Activated T-cell treated with anti-CD3 and anti-CD28 coated beads for 48 hours (primary cell): ENCODE measurements around the gene CYP4F2.
"Not testable (repeated sequence)": the region's sequence is repeated elsewhere in the genome, so short reads cannot be mapped to it uniquely, and the experiment has no call there.

Experiments used
- DNase-seq: peaks from one replicate; pipeline ENCODE4 v3.0.0-alpha.2; 2020; ENCODE audit warnings: low read depth

CYP4F2 gene

GRCh38 chr19:15900032-15900431 lies 2.2 kb upstream of the CYP4F2 start:
- not testable (repeated sequence) for DNase-seq

- DNase-seq = not testable (repeated sequence)
Observed at GRCh38 chr19:15899561-15899960, 1.7 kb upstream of the CYP4F2 start.

GRCh38 chr19:15897026-15897737 lies 692 bp downstream of the CYP4F2 start:
- DNase-seq = no peak

- DNase-seq = no peak
Observed at GRCh38 chr19:15895876-15896430, 1.9 kb downstream of the CYP4F2 start.

- DNase-seq = no peak
Observed at GRCh38 chr19:15894359-15894758, 3.5 kb downstream of the CYP4F2 start.

GRCh38 chr19:15893477-15893876 lies 4.4 kb downstream of the CYP4F2 start:
- no peak for DNase-seq

GRCh38 chr19:15892012-15892411 lies 5.9 kb downstream of the CYP4F2 start:
- DNase-seq = no peak

GRCh38 chr19:15891434-15891833 lies 6.4 kb downstream of the CYP4F2 start:
- DNase-seq = no peak

- DNase-seq = not testable (repeated sequence)
Observed at GRCh38 chr19:15889339-15889738, 8.5 kb downstream of the CYP4F2 start.

- no peak for DNase-seq
Observed at GRCh38 chr19:15885919-15886318, 12.0 kb downstream of the CYP4F2 start.

GRCh38 chr19:15885167-15885566 lies 12.7 kb downstream of the CYP4F2 start:
- no peak for DNase-seq

- not testable (repeated sequence) for DNase-seq
Observed at GRCh38 chr19:15883329-15883728, 14.5 kb downstream of the CYP4F2 start.

GRCh38 chr19:15874821-15875474 lies 22.9 kb downstream of the CYP4F2 start:
- DNase-seq = no peak

GRCh38 chr19:15873771-15874170 lies 24.1 kb downstream of the CYP4F2 start:
- not testable (repeated sequence) for DNase-seq

- DNase-seq = no peak
Observed at GRCh38 chr19:15871570-15871969, 26.3 kb downstream of the CYP4F2 start.

- no peak for DNase-seq
Observed at GRCh38 chr19:15869873-15870272, 28.0 kb downstream of the CYP4F2 start.

GRCh38 chr19:15869109-15869555 lies 28.7 kb downstream of the CYP4F2 start:
- DNase-seq = peak; percentile 5

- DNase-seq = no peak
Observed at GRCh38 chr19:15866636-15867035, 31.2 kb downstream of the CYP4F2 start.

GRCh38 chr19:15864824-15865223 lies 33.0 kb downstream of the CYP4F2 start:
- no peak for DNase-seq

- no peak for DNase-seq
Observed at GRCh38 chr19:15863272-15863671, 34.6 kb downstream of the CYP4F2 start.

GRCh38 chr19:15862444-15862843 lies 35.4 kb downstream of the CYP4F2 start:
- DNase-seq = no peak

- no peak for DNase-seq
Observed at GRCh38 chr19:15860522-15860921, 37.4 kb downstream of the CYP4F2 start.

GRCh38 chr19:15859187-15859586 lies 38.7 kb downstream of the CYP4F2 start:
- DNase-seq = no peak
